K562 (cell line): ENCODE measurements around the gene ZNF213. TPM values are rescaled to one million over a fixed set of nuclear protein-coding genes. Genes with fewer than 3 reads are reported as not detected.
A peak's percentile ranks its signal among the peaks of the same experiment; 100 is the strongest.

ENCODE experiments used
- ARID2 ChIP-seq: fragments of 450-650 bp; IDR thresholded peaks from 2 replicates; pipeline ENCODE4 v1.6.1; 2017; ENCODE audit warnings: antibody characterized with exemption, mild to moderate bottlenecking
- BDP1 ChIP-seq: IDR thresholded peaks from 3 replicates; pipeline ENCODE4 v1.6.1; 2011; ENCODE audit not compliant: insufficient read length, insufficient read depth
- C11orf30 ChIP-seq: fragments of 450-650 bp; IDR thresholded peaks from 2 replicates; pipeline ENCODE4 v1.6.1; 2016; ENCODE audit warnings: low read depth, mild to moderate bottlenecking
- CREM ChIP-seq: IDR thresholded peaks from 2 replicates; pipeline ENCODE4 v1.6.1; 2014; ENCODE audit warnings: antibody characterized with exemption, low read depth
- CTCF ChIP-seq, 3 experiments: IDR thresholded peaks in 2 of 3; conservative IDR thresholded peaks in 1 of 3; 2 replicates each; pipeline ENCODE4 v1.5.1; 2011 to 2012; ENCODE audit warnings: low read length in 3 of 3, mild to moderate bottlenecking in 3 of 3, control low read depth in 2 of 3, improper control_type of control experiment in 1 of 3, inconsistent platforms in 1 of 3, low read depth in 1 of 3, mixed read lengths in 1 of 3, moderate library complexity in 1 of 3; ENCODE audit not compliant: insufficient read depth in 2 of 3
- E2F8 ChIP-seq: fragments of 450-650 bp; IDR thresholded peaks from 2 replicates; pipeline ENCODE4 v1.7.1; 2018; ENCODE audit warnings: mild to moderate bottlenecking, low read depth; ENCODE audit not compliant: partially characterized antibody
- EGR1 ChIP-seq: fragments of 450-650 bp; conservative IDR thresholded peaks from 2 replicates; pipeline ENCODE4 v1.6.1; 2017; ENCODE audit warnings: mild to moderate bottlenecking
- ETV1 ChIP-seq: fragments of 450-650 bp; conservative IDR thresholded peaks from 2 replicates; pipeline ENCODE4 v1.6.1; 2016; ENCODE audit warnings: missing genetic modification characterization, control low read depth, low read depth, missing compliant biosample characterization
- GABPA ChIP-seq: fragments of 200-800 bp; sonication (Bioruptor generic); conservative IDR thresholded peaks from 2 replicates; pipeline ENCODE4 v1.6.1; 2016; ENCODE audit warnings: low read depth, missing genetic modification characterization, missing compliant biosample characterization
- GATAD2A ChIP-seq: fragments of 450-650 bp; IDR thresholded peaks from 2 replicates; pipeline ENCODE4 v1.6.1; 2017
- GTF2A2 ChIP-seq: IDR thresholded peaks from 2 replicates; pipeline ENCODE4 v1.6.1; 2016; ENCODE audit warnings: mild to moderate bottlenecking, missing genetic modification characterization, missing compliant biosample characterization
- GTF2E2 ChIP-seq: fragments of 200-800 bp; sonication (Bioruptor generic); IDR thresholded peaks from 2 replicates; pipeline ENCODE4 v1.6.1; 2016; ENCODE audit warnings: missing genetic modification characterization, missing compliant biosample characterization
- HCFC1 ChIP-seq: IDR thresholded peaks from 2 replicates; pipeline ENCODE4 v1.6.1; 2012; ENCODE audit warnings: low read depth, low read length, improper control_type of control experiment
- JUN ChIP-seq, 2 experiments: sonication (generic) in 1 of 2; formaldehyde crosslinking in 1 of 2; IDR thresholded peaks; 2 replicates each; pipeline versions ENCODE4 v1.6.1 to v1.8.0; 2012 to 2022; ENCODE audit warnings: borderline replicate concordance in 2 of 2, mild to moderate bottlenecking in 2 of 2, improper control_type of control experiment in 1 of 2, low read depth in 1 of 2, low read length in 1 of 2, missing genetic modification reagents in 1 of 2
- KDM5B ChIP-seq: fragments of 200-600 bp; sonication (generic); IDR thresholded peaks from 2 replicates; pipeline ENCODE4 v1.6.1; 2012; ENCODE audit warnings: low read depth, mild to moderate bottlenecking, moderate library complexity, low read length, control low read depth, inconsistent platforms; ENCODE audit not compliant: insufficient replicate concordance
- MBD2 ChIP-seq: sonication (generic); IDR thresholded peaks from 2 replicates; pipeline ENCODE4 v1.6.1; 2016; ENCODE audit warnings: low read depth, borderline replicate concordance
- PHF20 ChIP-seq: fragments of 450-650 bp; IDR thresholded peaks from 2 replicates; pipeline ENCODE4 v1.6.1; 2018; ENCODE audit not compliant: partially characterized antibody
- POLR2G ChIP-seq: fragments of 200-400 bp; formaldehyde crosslinking; IDR thresholded peaks from 2 replicates; pipeline ENCODE4 v1.6.1; 2017; ENCODE audit warnings: low read depth, mild to moderate bottlenecking, antibody characterized with exemption, low read length, moderate library complexity
- ZKSCAN8 ChIP-seq: fragments of 200-800 bp; sonication (Bioruptor generic); IDR thresholded peaks from 2 replicates; pipeline ENCODE4 v1.6.1; 2016; ENCODE audit warnings: missing genetic modification characterization, missing compliant biosample characterization
- ZNF263 ChIP-seq: sonication (generic); formaldehyde crosslinking; IDR thresholded peaks from 2 replicates; pipeline ENCODE4 v1.8.0; 2022; ENCODE audit warnings: mild to moderate bottlenecking, missing genetic modification reagents, borderline replicate concordance
- ZNF280B ChIP-seq: fragments of 250-450 bp; sonication (Bioruptor Pico); IDR thresholded peaks from 2 replicates; pipeline ENCODE4 v1.5.1; 2021; ENCODE audit warnings: mild to moderate bottlenecking
- ZNF696 ChIP-seq: fragments of 250-450 bp; sonication (Bioruptor Pico); conservative IDR thresholded peaks from 2 replicates; pipeline ENCODE4 v1.4.0; 2020; ENCODE audit warnings: mild to moderate bottlenecking, moderate library complexity
- polyA plus RNA-seq, 8 experiments: library from polyadenylated mRNA; depleted of rRNA in 4 of 8; stranded (reverse) in 5 of 8; unstranded in 3 of 8; fragments of >200 nt; fragmentation: Nextera tagmentation in 2 of 8; fragmentation: Illumina TruSeq in 1 of 8; extraction: Ambion mirVana in 2 of 8; extraction: Trizol in 1 of 8; gene quantifications; 2 replicates each; pipeline versions ENCODE4 v1.2.1 to v1.2.3, GENCODE V29; 2011 to 2014; ENCODE audit warnings: inconsistent platforms in 1 of 8, missing spikeins in 1 of 8
- total RNA-seq, 7 experiments: library from RNA; depleted of rRNA in 6 of 7; stranded (reverse); fragments of >200 nt in 6 of 7; fragmentation: Illumina TruSeq in 2 of 7; extraction: Trizol in 2 of 7; gene quantifications; 2 replicates each; pipeline versions ENCODE4 v1.2.1 to v1.2.3, GENCODE V29; 2011 to 2021; ENCODE audit warnings: low replicate concordance in 1 of 7

ZNF213 gene
- total and polyA plus RNA-seq, 9 of the 15 experiments (the other 6 are each of a cell fraction or from before 2014, with no cell fraction given): 0.49 to 10.0 (median 1.8) TPM

GRCh38 chr16:3112058-3112880 is 22.6 kb upstream of the ZNF213 start, which contains the start of gene ZNF205 (continued):
- 0 out of 6 replicates have a peak, but pooled peaks of 1 of the 3 experiments have one; percentile 0 for TF ChIP-seq CTCF (IDR thresholded peaks at IDR 0.05 in 2 of 3, conservative IDR thresholded peaks at IDR 0.05 in 1 of 3; ENCODE audit: insufficient read depth in 2 of 3, low read depth in 1 of 3, low read length in 3 of 3)
- no peak for TF ChIP-seq GTF2A2
- TF ChIP-seq GTF2E2 (tag): peak; percentile 61; the same call in 1 of the 2 replicates
- peak; percentile 66 for TF ChIP-seq KDM5B
- peak; percentile 98 for TF ChIP-seq GABPA (tag)
- TF ChIP-seq PHF20: peak; percentile 93
- no peak for TF ChIP-seq ZNF696 (CRISPR knock-in tag)
- peak; percentile 54 for TF ChIP-seq ETV1 (tag)
- TF ChIP-seq BDP1: no peak
- TF ChIP-seq ZKSCAN8: no peak
- peak; percentile 82 for TF ChIP-seq HCFC1
- TF ChIP-seq JUN (IDR thresholded peaks at IDR 0.05; ENCODE audit: borderline replicate concordance, low read depth, low read length): 0 out of 2 replicates have a peak, but pooled peaks have one; percentile 36
- no peak for TF ChIP-seq JUN (CRISPR knock-in tag; IDR thresholded peaks at IDR 0.05; ENCODE audit: borderline replicate concordance)
- peak; percentile 72 for TF ChIP-seq POLR2G
- TF ChIP-seq E2F8: peak; percentile 71
- TF ChIP-seq ZNF263 (CRISPR knock-in tag): no peak; the same call in 1 of the 2 replicates
- peak; percentile 56 for TF ChIP-seq EGR1
- no peak for TF ChIP-seq ARID2
- peak; percentile 70 for TF ChIP-seq CREM
- TF ChIP-seq ZNF280B (CRISPR knock-in tag): no peak
- TF ChIP-seq C11orf30: peak; percentile 91
- no peak for TF ChIP-seq GATAD2A
- peak; percentile 42; the same call in 1 of the 2 replicates for TF ChIP-seq MBD2
